ENCODE measurements around the gene MPZ. TPM values are rescaled to one million over a fixed set of nuclear protein-coding genes. Genes with fewer than 3 reads are reported as not detected.

Gene MPZ
- 1.8 and 2.1 TPM in 2 replicates for total RNA-seq

DNA sequence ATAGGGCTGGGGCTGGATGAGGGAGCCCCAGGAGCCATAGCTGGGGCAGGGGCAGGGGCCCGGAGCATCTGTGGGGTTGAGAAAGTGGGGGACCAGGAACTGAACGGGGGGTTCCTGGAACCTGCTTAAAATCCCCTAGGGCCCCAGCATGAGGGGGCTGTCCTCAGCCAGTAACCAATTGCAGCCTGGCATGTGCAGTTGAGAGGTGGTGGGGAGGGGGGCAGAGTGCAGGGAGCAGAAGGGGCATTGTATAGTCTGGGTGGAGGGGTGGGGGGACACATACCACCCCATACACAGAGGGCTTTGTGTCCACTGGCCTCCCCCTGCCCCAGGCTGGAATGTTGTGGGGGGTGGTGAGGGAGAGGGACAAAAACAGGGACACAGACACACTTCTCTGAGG is at the start of gene MPZ:
Gene MPZ, minus strand, starts transcription at position 101 of the 400 bp plus-strand sequence. Its CDS starts 63 bp downstream, at position 38.

DNA sequence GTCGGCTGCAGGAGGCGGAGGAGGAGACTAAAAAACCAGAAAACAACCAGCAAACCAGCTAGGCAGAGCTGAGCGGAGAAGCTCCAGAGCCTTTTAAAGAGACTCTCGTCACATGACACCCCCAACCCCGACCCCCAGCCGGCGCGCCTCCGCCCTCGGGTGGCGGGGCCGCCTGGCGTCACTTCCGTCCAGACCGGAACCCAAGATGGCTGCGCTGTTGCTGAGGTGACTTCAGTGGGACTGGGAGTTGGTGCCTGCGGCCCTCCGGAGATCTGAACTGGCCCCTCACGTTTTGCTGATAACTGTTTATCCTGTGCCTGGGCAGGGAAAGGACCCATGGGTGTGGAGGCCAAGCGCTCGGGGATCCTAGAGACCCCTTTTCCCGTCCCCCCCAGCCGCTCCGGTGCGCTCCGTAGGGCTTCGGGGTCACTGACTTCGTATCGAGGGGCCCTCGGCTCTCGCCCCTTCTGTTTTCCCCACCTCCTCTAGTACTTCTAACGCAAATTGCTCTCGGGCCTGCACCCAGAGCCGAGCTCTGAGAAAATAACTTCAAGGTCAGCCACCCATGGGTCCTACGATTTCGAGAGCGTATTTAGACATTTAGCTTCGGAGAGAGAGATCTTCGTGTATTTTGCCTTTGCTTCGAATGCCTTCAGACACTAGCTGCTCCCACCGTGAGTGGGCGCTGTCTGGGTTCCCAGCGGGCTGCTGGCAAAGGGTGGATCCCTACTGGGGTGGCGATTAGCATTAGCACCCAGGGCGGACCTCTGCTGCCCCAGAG is 4.6 kb upstream of the MPZ start, which contains the start of gene SDHC:
Gene SDHC, plus strand, starts transcription at position 181 of the 781 bp plus-strand sequence. Its CDS starts 25 bp downstream, at position 206.

DNA sequence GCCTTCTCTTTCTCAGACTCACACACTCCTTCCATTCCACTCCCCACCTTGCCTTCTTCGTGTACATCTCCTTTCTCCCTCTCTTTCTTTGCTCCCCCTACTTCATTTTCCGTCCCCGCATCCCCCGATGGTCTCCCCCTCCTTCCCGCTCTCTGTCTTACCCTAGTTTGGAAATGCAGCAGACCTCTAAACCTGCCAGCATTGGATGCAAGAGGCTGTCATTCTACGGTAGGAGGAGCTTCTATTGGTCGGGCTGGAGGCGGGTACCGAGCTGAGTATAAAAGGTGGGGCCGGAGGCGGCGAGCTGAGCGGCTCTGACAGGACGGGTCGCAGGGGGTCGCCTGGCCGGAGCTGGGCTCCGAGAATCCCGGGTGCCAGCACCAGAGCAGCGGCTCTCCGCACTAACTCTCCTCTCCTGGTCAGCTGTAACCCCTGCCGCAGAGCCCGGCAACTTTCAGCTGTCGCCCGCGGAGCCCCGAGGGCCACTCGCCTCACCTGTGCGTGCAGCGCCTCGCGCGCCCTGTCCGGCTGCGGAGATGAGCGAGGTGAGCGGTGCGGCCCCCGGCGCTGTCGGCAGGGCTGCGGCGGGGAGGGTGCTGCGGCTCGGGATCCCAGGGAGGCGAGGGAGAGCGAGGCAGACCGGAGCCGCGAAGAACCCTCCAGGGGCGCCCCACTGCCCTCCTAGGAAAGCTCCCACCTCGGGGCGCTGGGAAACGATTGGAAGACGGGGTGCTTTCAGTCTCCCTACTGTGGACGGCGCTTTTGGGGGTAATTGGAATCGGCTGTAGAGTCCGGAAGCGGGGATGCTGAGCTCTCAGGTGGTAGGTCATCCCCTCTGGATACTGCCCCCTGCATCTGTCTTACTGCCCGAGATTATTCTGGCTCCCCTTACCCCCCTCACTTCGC is 51.1 kb downstream of the MPZ start, which contains the start of gene PCP4L1:
Gene PCP4L1, plus strand, starts transcription at position 307 of the 906 bp plus-strand sequence. Its CDS starts 230 bp downstream, at position 537.

Other genes with a start within 250 kb of the MPZ start
- gene ARHGAP30, start 240.1 kb downstream of the MPZ start, total RNA-seq: 0.13 and 0.20 TPM in 2 replicates
- gene NECTIN4, start 220.4 kb downstream of the MPZ start, total RNA-seq: 0.47 and 0.54 TPM in 2 replicates
- gene KLHDC9, start 211.6 kb downstream of the MPZ start, total RNA-seq: 1.1 and 2.6 TPM in 2 replicates
- gene PFDN2, start 191.9 kb downstream of the MPZ start, total RNA-seq: 63.7 and 71.8 TPM in 2 replicates
- gene NIT1, start 191.9 kb downstream of the MPZ start, total RNA-seq: 20.9 and 27.4 TPM in 2 replicates
- gene DEDD, start 177.3 kb downstream of the MPZ start, total RNA-seq: 19.4 and 31.8 TPM in 2 replicates
- gene UFC1, start 156.0 kb downstream of the MPZ start, total RNA-seq: 72.6 and 84.7 TPM in 2 replicates
- gene USP21, start 150.5 kb downstream of the MPZ start, total RNA-seq: 5.7 and 7.1 TPM in 2 replicates
- gene PPOX, start 143.5 kb downstream of the MPZ start, total RNA-seq: 10.7 and 12.0 TPM in 2 replicates
- gene B4GALT3, start 132.5 kb downstream of the MPZ start, total RNA-seq: 30.5 and 39.7 TPM in 2 replicates
- 26.7 and 28.6 TPM in 2 replicates for gene ADAMTS4, start 110.9 kb downstream of the MPZ start, total RNA-seq
- gene NDUFS2, start 107.6 kb downstream of the MPZ start, total RNA-seq: 102 and 119 TPM in 2 replicates
- gene FCER1G, start 94.7 kb downstream of the MPZ start, total RNA-seq: not detected in 2 replicates
- gene APOA2, start 86.3 kb downstream of the MPZ start, total RNA-seq: not detected in 2 replicates
- 21.1 and 22.1 TPM in 2 replicates for gene TOMM40L, start 83.9 kb downstream of the MPZ start, total RNA-seq
- gene NR1I3, start 71.8 kb downstream of the MPZ start, total RNA-seq: not detected in 2 replicates
- not detected in 2 replicates for gene PCP4L1, start 51.2 kb downstream of the MPZ start, total RNA-seq
- 40.2 and 58.0 TPM in 2 replicates for gene SDHC, start 4.4 kb upstream of the MPZ start, total RNA-seq
- not detected in 2 replicates for gene CFAP126, start 57.9 kb upstream of the MPZ start, total RNA-seq
- 0.20 and 1.7 TPM in 2 replicates for gene FCGR2A, start 195.5 kb upstream of the MPZ start, total RNA-seq
- gene HSPA6, start 214.6 kb upstream of the MPZ start, total RNA-seq: 0.20 TPM in 1 of 2 replicates, not detected in the other
- not detected in 2 replicates for gene FCGR3A, start 239.8 kb upstream of the MPZ start, total RNA-seq

Measured in mammary microvascular endothelial cell (primary cell).